OCI-LY3 (cell line): Measurements from ENCODE around the gene SAP30L.

Experiments used
- EZH2phosphoT487 ChIP-seq: fragments of 200-600 bp; shearing (Covaris generic); IDR thresholded peaks from 2 replicates; pipeline ENCODE4 v1.6.1; 2018; ENCODE audit warnings: antibody characterized with exemption, mixed run types, low read depth
- TF ChIP-seq, protein P1 (sequence below): fragments of 200-600, 300-600 bp; sonication (generic); IDR thresholded peaks from 2 replicates; pipeline ENCODE4 v1.5.1; 2014; ENCODE audit warnings: antibody characterized with exemption, low read length, low read depth

DNA sequence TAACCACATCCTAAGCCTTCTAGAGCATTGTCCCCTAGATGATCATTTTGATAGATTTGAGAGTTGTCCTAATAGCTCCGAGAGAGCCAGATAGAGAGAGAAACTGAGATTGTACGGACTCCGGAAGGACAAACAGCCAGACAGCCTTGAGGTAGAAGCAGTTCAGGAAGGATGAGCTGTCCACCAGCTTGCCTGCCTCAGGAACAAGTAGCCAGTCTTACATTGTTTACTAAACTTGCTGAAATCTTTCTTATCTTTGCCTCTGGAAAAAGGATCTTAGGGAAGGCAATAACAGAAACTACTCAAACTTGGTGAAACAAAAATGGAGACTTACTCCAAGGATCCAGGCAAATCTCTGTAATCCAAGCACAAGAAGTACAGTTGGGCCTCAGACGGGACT, 39.0 kb upstream of the SAP30L start:
- TF ChIP-seq, protein P1, sequence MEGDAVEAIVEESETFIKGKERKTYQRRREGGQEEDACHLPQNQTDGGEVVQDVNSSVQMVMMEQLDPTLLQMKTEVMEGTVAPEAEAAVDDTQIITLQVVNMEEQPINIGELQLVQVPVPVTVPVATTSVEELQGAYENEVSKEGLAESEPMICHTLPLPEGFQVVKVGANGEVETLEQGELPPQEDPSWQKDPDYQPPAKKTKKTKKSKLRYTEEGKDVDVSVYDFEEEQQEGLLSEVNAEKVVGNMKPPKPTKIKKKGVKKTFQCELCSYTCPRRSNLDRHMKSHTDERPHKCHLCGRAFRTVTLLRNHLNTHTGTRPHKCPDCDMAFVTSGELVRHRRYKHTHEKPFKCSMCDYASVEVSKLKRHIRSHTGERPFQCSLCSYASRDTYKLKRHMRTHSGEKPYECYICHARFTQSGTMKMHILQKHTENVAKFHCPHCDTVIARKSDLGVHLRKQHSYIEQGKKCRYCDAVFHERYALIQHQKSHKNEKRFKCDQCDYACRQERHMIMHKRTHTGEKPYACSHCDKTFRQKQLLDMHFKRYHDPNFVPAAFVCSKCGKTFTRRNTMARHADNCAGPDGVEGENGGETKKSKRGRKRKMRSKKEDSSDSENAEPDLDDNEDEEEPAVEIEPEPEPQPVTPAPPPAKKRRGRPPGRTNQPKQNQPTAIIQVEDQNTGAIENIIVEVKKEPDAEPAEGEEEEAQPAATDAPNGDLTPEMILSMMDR = no peak
- TF ChIP-seq EZH2phosphoT487 = no peak
